Caco-2 (cell line): ENCODE results near the gene GRK2. TPM values are rescaled to one million over a fixed set of nuclear protein-coding genes. Genes with fewer than 3 reads are reported as not detected.

Experiments used
- BruUV-seq: library from RNA; stranded (reverse); fragments of 400-500 nt; replicated peaks from 2 replicates; lab custom pipeline; 2021; lab: Mats Ljungman, UMichigan
- CTCF ChIA-PET: fragments of 300-600 bp; sonication (Branson Sonifier 250); formaldehyde crosslinking; loops from one replicate; lab custom pipeline; 2022; ENCODE audit warnings: antibody characterized with exemption; lab: Charles Lee
- POLR2A ChIA-PET: fragments of 300-600 bp; sonication (Branson Sonifier 250); formaldehyde crosslinking; loops from one replicate; lab custom pipeline; 2022; ENCODE audit warnings: antibody characterized with exemption; lab: Charles Lee
- DNase-seq, 2 experiments: peaks; one replicate each; pipeline versions ENCODE4 v3.0.0 to v3.0.0-alpha.2; 2020 to 2022
- H3K27me3 ChIP-seq: replicated peaks from 2 replicates; pipeline ENCODE4 v1.6.0; 2011; ENCODE audit warnings: low read length; ENCODE audit not compliant: control insufficient read depth, insufficient read depth
- H3K36me3 ChIP-seq: 2 replicates; pipeline ENCODE4 v1.5.1; 2011; ENCODE audit warnings: low read length; ENCODE audit not compliant: control insufficient read depth, insufficient read depth
- H3K4me1 ChIP-seq: fragments of 250-450 bp; sonication (Bioruptor Pico); 2 replicates; pipeline ENCODE4 v1.5.1; 2020; ENCODE audit warnings: mild to moderate bottlenecking
- H3K4me3 ChIP-seq: 2 replicates; pipeline ENCODE4 v1.5.1; 2011; ENCODE audit warnings: low read depth, mild to moderate bottlenecking, control low read depth, low read length
- H3K9me3 ChIP-seq: fragments of 250-450 bp; sonication (Bioruptor Pico); 2 replicates; pipeline ENCODE4 v1.5.1; 2020; ENCODE audit warnings: mild to moderate bottlenecking, moderate library complexity
- H3K27ac Mint-ChIP-seq: one replicate; pipeline ENCODE4 v1.8.0; 2022; ENCODE audit warnings: mixed read lengths; ENCODE audit not compliant: unreplicated experiment
- H3K27me3 Mint-ChIP-seq: one replicate; pipeline ENCODE4 v1.8.0; 2022; ENCODE audit warnings: mixed read lengths; ENCODE audit not compliant: insufficient read depth, unreplicated experiment
- H3K36me3 Mint-ChIP-seq: one replicate; pipeline ENCODE4 v1.8.0; 2022; ENCODE audit warnings: mild to moderate bottlenecking, mixed read lengths; ENCODE audit not compliant: insufficient read depth, unreplicated experiment
- H3K4me1 Mint-ChIP-seq: one replicate; pipeline ENCODE4 v1.8.0; 2022; ENCODE audit warnings: low read depth, mixed read lengths; ENCODE audit not compliant: unreplicated experiment
- H3K4me3 Mint-ChIP-seq: one replicate; pipeline ENCODE4 v1.8.0; 2022; ENCODE audit warnings: mild to moderate bottlenecking, moderate library complexity, mixed read lengths; ENCODE audit not compliant: unreplicated experiment
- H3K9me3 Mint-ChIP-seq: one replicate; pipeline ENCODE4 v1.8.0; 2022; ENCODE audit warnings: mixed read lengths; ENCODE audit not compliant: unreplicated experiment
- CTCF ChIP-seq, 2 experiments: fragments of 200-600 bp in 1 of 2; IDR thresholded peaks; 1 replicate in 1 of 2; 2 replicates in 1 of 2; pipeline versions ENCODE4 v1.5.1 to v1.8.0; 2011 to 2022; ENCODE audit warnings: antibody characterized with exemption in 1 of 2, control low read depth in 1 of 2, inconsistent platforms in 1 of 2, low read depth in 1 of 2, low read length in 1 of 2, mild to moderate bottlenecking in 1 of 2, moderate library complexity in 1 of 2; ENCODE audit not compliant: insufficient read depth in 1 of 2, severe bottlenecking in 1 of 2, unreplicated experiment in 1 of 2
- intact Hi-C: fragments of 100-400 bp; cut with micrococcal nuclease; formaldehyde crosslinking; loops from one replicate; pipeline ENCODE4 v1.10.0; 2022; ENCODE audit not compliant: unreplicated experiment
- total RNA-seq: library from RNA; stranded (reverse); gene quantifications from 2 replicates; pipeline ENCODE4 v1.2.3, GENCODE V29; 2022

GRK2 gene
- total RNA-seq, 1 experiment from 2014 or later, result 120 TPM

GRCh38 chr11:67278135-67278938, 12.1 kb downstream of the GRK2 start:
- ChIA-PET POLR2A (no interaction called here), CTCF (interaction anchor here (0.5 to 0.6 kb wide), 2 partner anchors 56 to 146 kb away, joined by 3 read pairs; no protein-coding TSS in a partner anchor)
- Mint-ChIP-seq H3K4me3 (no peak overlapping the region), H3K4me1 (no peaks in the 10 kb centered on the region), H3K27me3 (no peaks in the 10 kb centered on the region), H3K9me3 (no peaks in the 10 kb centered on the region), H3K36me3 (peaks cover 75% of the 10 kb centered on the region), H3K27ac (no peak overlapping the region)
- H3K36me3 ChIP-seq, result peaks cover 11% of the 10 kb centered on the region
- H3K4me3 ChIP-seq, result no peak overlapping the region
- H3K27me3 ChIP-seq, result no peaks in the 10 kb centered on the region
- no peaks in the 10 kb centered on the region; the same call in 1 of the 2 replicates for H3K4me1 ChIP-seq
- no TSS peak for BruUV-seq
- intact Hi-C loops, result no loop called here
- no peaks in the 10 kb centered on the region for H3K9me3 ChIP-seq
- no peak for DNase-seq
- no peak for TF ChIP-seq CTCF (IDR thresholded peaks at IDR 0.05; ENCODE audit: insufficient read depth in 1 of 2, low read depth in 1 of 2, low read length in 1 of 2, severe bottlenecking in 1 of 2, unreplicated experiment in 1 of 2)

- CTCF ChIA-PET, result interaction anchor here (0.7 kb wide), 1 partner anchor 160 kb away, joined by 5 read pairs; the partner anchor contains the start of gene KDM2A
- no peak overlapping the region for H3K4me3 Mint-ChIP-seq
- H3K36me3 Mint-ChIP-seq, result peaks cover 81% of the 10 kb centered on the region
- intact Hi-C loops, result no loop called here
- no peaks in the 10 kb centered on the region for H3K27me3 ChIP-seq
- H3K27me3 Mint-ChIP-seq, result no peaks in the 10 kb centered on the region
- no peaks in the 10 kb centered on the region for H3K4me1 Mint-ChIP-seq
- H3K9me3 Mint-ChIP-seq, result no peaks in the 10 kb centered on the region
- H3K36me3 ChIP-seq, result peaks cover 11% of the 10 kb centered on the region
- no TSS peak for BruUV-seq
- POLR2A ChIA-PET, result no interaction called here
- H3K27ac Mint-ChIP-seq, result no peak overlapping the region
- no peak for TF ChIP-seq CTCF (IDR thresholded peaks at IDR 0.05; ENCODE audit: insufficient read depth in 1 of 2, low read depth in 1 of 2, low read length in 1 of 2, severe bottlenecking in 1 of 2, unreplicated experiment in 1 of 2)
- no peak overlapping the region for H3K4me3 ChIP-seq
- no peaks in the 10 kb centered on the region; the same call in 1 of the 2 replicates for H3K4me1 ChIP-seq
- DNase-seq, result no peak
- no peaks in the 10 kb centered on the region for H3K9me3 ChIP-seq
Measured at GRCh38 chr11:67278939-67279588, 12.8 kb downstream of the GRK2 start.

- TF ChIP-seq CTCF (IDR thresholded peaks at IDR 0.05; ENCODE audit: insufficient read depth in 1 of 2, low read depth in 1 of 2, low read length in 1 of 2, severe bottlenecking in 1 of 2, unreplicated experiment in 1 of 2), result no peak
- Mint-ChIP-seq H3K27me3 (no peaks in the 10 kb centered on the region), H3K4me3 (no peak overlapping the region), H3K36me3 (peaks cover 81% of the 10 kb centered on the region), H3K4me1 (no peaks in the 10 kb centered on the region), H3K9me3 (no peaks in the 10 kb centered on the region), H3K27ac (no peak overlapping the region)
- H3K4me1 ChIP-seq, result no peaks in the 10 kb centered on the region; the same call in 1 of the 2 replicates
- no TSS peak for BruUV-seq
- intact Hi-C loops, result no loop called here
- H3K4me3 ChIP-seq, result no peak overlapping the region
- POLR2A ChIA-PET, result no interaction called here
- H3K9me3 ChIP-seq, result no peaks in the 10 kb centered on the region
- DNase-seq, result no peak
- CTCF ChIA-PET, result interaction anchor here (0.7 kb wide), 1 partner anchor 161 kb away, joined by 5 read pairs; the partner anchor contains the start of gene KDM2A
- H3K36me3 ChIP-seq, result peaks cover 11% of the 10 kb centered on the region
- no peaks in the 10 kb centered on the region for H3K27me3 ChIP-seq
Measured at GRCh38 chr11:67279589-67280340, 13.5 kb downstream of the GRK2 start.
